ENCODE measurements around the gene CAMK1D. TPM values are rescaled to one million over a fixed set of nuclear protein-coding genes. Genes with fewer than 3 reads are reported as not detected.

CAMK1D gene
- total RNA-seq, 1 donor from 2014 or later, result 1.5 TPM

GRCh38 chr10:12758271-12758670 lies 408.9 kb downstream of the CAMK1D start:
- no peak for DNase-seq (ENCODE audit: low read depth)

GRCh38 chr10:12766223-12766622 lies 416.9 kb downstream of the CAMK1D start:
- DNase-seq (ENCODE audit: low read depth), result no peak

DNA sequence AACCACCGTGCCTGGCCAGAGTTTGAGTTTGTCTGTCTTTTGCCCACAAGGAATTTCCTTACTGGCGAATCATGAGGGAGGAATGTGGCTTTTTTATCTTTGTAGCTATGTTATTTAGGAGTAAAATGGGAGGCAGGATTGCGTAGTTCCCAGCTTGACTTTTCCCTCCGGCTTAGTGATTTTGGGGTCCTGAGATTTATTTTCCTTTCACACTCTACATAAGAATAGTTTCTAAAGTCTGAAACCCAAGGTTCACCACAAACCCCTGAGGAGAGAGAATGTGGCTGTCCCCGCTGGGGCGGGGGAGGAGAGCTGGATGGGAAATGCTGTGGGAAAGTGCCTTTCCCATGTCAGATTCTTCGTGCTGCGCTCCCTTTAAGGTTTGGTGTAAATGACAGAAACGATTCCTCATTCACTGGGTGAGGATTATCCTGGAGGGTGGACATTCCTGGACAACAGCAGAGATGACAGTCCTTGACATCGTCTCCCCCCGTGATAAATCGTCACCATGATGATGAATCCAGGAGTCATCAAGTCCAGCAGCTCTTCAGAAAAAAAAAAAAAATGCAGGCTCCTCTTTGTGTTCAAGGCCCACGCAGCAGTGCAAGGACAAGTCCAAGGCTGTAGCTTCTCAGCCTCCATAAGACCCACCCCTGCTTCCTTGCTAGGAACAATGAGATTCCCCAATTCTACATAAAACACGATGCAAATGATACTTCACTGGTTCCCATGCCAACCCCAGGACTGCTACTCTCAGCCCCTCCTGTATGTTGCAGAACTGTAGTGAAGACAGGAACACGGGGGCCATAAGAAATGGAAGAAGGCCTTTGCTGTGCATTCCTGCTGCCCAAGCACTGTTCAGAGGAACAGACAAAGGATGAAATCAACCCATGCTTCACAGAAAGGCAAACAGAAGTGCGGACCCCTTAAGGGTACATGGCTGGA lies 419.1 kb downstream of the CAMK1D start:
- DNase-seq (ENCODE audit: low read depth), result peak; percentile 1

DNA sequence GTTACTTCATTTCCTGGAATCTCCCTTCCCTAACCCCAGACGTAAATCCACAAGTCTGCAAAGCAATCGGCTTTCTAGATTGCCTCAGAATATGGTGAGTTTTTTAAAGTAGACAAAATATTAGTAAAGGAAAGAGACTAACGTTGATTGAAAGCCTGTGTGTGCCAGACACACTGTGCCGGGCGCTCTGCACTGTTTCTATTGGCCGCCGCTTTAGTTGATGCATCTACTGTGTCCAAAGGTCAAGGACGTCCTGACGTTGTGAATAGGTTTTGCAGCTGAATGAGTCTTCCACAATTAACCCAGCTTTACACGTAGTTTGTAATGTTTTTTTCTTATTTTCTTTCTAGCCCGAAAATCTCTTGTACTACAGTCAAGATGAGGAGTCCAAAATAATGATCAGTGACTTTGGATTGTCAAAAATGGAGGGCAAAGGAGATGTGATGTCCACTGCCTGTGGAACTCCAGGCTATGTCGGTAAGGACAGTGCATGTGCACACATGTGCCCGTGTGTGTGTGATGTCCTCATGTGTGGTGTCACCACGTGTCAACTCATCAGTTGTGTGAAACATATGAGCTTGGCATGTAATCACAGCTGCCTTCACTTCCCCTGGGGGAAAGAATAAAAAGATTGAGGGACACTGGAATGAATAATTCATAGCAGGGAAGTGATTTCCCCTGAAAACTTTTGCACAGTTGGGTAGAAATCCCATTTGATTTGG lies 420.1 kb downstream of the CAMK1D start:
- DNase-seq (ENCODE audit: low read depth), result no peak

DNA sequence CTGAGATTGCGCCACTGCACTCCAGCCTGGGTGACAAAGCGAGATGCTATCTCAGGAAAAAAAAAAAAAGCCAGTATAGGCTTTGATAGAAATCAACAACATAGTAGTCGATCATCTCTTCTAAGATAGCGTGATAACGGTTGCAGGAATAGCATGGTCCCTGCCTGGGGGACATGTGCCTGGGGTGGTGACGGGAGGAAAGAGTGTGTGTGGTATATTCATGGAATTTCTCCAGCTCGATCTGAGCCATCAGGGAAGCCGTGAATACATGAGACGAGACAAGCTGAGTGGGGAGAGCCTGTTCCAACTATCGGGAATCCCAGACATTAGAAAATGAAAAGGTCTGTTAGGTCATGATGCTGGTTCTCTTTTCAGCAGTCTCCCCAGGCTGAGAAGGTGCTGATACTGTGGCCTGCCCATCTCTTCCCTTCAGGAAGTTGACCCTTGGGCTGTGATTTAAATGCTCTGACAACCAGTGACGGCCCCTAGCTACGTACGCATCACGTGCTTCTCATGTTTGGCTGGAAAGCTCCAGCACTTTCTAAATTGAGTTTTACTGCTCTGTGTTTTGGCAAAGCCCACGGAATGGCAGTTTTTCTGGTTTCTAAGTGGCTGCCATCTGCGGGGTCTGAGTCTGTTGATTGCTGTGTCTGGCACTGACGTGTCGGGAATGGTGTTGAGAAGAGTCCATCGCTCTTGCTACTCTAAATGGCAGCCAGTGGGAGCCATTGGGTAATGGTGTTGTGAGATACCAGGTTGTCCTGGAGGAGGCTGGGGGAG lies 422.8 kb downstream of the CAMK1D start:
- no peak for DNase-seq (ENCODE audit: low read depth)

- no peak for DNase-seq (ENCODE audit: low read depth)
These were observed 423.6 kb downstream of the CAMK1D start for GRCh38 chr10:12772797-12773587.

DNA sequence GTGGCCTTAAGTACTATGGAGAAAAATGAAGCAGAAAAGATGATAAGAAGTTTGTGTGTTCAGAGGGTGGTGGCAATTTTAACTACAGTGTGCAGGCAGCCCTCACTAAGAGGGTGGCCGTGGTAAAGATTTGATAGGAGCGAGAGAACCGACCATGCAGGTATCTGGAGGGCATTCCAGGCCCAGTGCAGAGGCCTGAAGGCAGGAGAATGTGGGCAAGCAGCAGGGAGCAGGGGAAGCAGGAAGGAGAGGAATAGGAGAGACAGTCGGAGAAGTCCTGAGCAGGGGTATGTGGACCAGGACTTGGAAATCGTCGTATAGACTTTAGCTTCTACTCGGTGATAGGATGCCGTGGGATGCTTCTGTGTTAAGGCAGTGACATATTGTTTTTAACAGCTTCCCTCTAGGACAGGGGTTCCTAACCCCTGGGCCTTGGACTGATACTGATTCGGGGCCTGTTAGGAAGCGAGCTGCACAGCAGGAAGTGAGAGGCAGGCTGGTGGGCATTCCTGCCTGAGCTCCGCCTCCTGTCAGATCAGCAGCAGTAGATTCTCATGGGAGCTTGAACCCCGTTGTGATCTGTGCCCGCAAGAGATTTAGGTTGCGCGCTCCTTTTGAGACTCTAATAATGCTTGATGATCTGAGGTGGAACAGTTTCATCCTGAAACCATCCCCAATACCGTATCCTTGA lies 425.0 kb downstream of the CAMK1D start:
- DNase-seq (ENCODE audit: low read depth), result no peak

DNA sequence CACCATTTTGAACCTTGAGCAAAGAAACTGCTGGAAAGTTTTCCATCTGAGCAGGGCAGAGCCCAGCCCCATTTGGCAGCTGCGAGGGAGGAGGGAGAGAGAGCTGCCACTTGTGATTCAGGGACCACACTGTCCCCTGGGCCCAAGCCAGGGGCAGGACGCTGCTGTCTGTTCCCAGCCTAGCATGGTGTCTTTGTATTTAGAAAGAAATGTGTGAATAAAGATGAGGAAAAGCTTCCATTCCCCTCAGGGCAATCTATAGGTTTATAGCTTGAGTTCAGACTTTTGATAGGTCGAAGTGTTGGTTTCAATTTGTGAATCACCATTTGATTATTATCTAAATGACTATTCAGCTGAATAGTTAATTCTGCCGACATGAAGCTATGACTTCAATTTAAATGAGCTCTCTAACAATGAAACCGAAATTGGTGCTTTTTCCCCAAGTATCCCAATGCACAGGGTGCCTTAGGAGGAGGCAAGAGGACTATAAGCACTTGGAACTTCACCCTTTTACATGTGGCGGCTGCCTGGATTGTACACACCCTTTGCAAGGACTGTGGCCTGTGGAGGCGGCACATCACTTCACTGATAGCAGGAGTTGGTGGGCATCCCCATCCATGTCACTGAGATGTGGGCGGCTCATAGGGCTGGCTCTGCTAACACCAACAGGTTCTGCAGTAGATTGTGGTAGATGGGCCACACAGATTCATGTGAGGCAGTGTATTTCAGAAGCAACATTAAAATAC lies 428.7 kb downstream of the CAMK1D start:
- peak; percentile 15 for DNase-seq (ENCODE audit: low read depth)

- DNase-seq (ENCODE audit: low read depth), result no peak
These were observed 431.6 kb downstream of the CAMK1D start for GRCh38 chr10:12780634-12781601.

DNA sequence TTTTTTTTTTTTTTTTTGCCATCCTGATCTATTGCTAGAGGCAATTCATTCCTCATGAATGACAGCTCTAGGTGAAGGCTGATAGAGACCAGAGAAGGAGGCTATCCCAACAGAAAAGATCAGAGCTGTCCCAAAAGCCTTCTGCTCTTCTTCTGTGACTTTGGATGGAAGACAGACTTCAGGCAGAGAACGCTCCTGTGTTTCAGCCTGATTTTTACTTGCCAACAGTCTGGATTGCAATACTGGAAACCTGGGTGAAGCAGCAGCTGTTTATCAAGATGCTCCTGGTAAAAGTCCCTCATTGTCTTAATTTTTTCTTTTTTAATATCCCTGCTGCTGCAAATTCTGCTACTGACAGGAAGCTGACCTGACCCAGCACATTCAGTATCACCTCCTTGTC lies 432.6 kb downstream of the CAMK1D start:
- no peak for DNase-seq (ENCODE audit: low read depth)

GRCh38 chr10:12782537-12782936 lies 433.2 kb downstream of the CAMK1D start:
- DNase-seq (ENCODE audit: low read depth), result no peak

DNA sequence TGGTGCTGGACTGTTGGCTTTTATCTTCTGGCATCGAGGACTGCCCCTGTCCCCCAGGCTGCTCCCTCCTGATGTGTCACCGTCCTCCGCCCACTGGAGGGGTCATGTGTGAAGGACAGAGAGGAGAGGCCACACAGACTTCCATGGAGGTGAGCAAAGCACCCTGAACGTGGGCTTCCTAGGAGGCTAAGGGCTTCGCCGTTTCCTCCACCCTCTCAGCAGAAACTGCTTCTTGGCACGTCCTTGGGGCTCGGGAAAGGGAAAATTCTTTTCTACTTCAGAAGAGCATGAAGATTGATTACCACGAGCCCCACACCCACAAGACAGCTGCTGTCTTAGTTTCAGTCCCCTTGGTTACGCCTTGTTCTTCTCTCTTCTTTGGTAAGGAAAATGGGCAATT lies 433.9 kb downstream of the CAMK1D start:
- DNase-seq (ENCODE audit: low read depth), result no peak

DNA sequence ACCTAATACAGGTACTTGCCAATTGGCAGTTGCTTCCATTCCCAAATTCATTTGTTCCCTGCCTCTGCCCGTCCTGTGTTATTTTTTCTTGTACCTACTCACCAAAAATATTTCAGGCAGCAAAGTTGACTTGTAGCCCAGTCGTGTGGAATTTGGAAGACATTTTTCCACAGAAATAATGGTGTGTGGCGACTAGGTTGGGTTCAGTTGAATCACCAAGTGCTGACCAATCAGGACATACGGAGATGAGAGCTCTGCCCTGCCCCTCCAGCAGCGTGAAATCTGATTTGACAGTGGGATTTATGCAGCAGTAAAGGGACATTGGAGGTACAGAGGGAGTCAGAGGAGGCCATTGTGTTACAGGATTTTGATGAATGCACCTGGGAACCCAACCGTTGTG lies 435.3 kb downstream of the CAMK1D start:
- no peak for DNase-seq (ENCODE audit: low read depth)

- no peak for DNase-seq (ENCODE audit: low read depth)
These were observed 436.1 kb downstream of the CAMK1D start for GRCh38 chr10:12785415-12785831.

DNA sequence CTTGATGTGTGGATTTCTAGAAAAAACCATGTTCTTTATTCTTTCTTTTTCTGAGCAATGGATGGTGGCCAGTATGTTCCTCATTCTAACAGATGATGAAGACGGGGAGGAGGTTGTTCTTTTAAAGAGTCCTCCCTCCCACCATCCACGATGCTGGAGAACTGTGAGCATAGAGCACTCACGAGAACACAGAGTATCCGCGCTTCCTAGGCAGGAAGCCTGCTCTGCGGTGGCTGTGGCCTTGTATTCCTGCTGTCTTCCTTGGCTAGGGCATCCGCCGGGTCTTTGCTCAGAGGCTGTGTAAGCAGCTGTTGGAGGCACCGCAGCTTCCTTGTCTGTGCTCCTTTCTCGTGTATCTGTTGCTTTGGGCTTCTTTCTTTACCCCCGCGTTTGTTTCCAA lies 437.9 kb downstream of the CAMK1D start:
- DNase-seq (ENCODE audit: low read depth), result no peak

DNA sequence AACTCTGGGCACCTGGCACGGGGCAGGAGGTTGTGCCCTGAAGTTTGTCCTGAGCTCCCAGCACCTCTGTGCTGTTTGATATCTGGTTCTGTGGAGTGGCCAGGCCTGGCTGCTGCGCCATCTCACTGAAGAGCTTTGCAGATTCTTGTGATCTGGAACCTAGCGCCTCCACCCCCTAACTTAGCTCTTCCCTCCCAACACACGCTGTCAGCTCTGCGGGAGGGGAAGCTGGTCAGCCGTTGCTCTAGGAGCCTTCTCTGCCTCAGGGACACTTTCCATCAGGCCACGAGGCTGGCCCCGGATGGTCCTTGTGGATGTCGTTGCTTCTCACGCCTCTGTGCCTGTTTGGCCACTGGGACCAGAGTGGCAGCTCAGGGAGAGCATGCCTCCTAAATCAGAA lies 438.9 kb downstream of the CAMK1D start:
- DNase-seq (ENCODE audit: low read depth), result no peak

- no peak for DNase-seq (ENCODE audit: low read depth)
These were observed 440.9 kb downstream of the CAMK1D start for GRCh38 chr10:12790270-12790669.

DNA sequence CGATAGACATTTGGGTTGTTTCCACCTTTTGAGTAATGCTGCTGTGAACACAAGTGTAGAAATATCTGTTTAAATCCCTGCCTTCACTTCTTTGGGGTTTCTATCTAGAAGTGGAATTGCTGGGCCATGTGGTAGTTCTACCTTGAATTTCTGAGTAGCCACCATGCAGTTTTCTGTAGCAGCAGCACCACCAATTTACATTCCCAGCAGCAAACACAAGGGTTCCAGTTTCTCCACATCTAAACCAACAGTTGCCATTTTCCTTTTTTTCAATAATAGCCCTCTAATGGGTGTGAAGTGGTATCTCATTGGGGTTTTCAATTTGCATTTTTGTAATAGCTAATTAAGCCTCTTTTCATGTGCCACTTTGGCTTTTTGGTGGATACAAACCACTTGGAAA lies 442.4 kb downstream of the CAMK1D start:
- no peak for DNase-seq (ENCODE audit: low read depth)
